H1 (cell line): Measurements from ENCODE around the gene MAN1C1. TPM values are rescaled to one million over a fixed set of nuclear protein-coding genes. Genes with fewer than 3 reads are reported as not detected.

Source experiments
- CTCF ChIA-PET: fragments of 300-600 bp; sonication (Branson Sonifier 250); formaldehyde crosslinking; loops from one replicate; lab custom pipeline; 2021; ENCODE audit not compliant: partially characterized antibody; lab: Charles Lee
- POLR2A ChIA-PET: fragments of 300-600 bp; sonication (Branson Sonifier 250); formaldehyde crosslinking; loops from one replicate; lab custom pipeline; 2021; ENCODE audit warnings: inconsistent platforms; ENCODE audit not compliant: partially characterized antibody; lab: Charles Lee
- DNase-seq, 2 experiments: peaks; one replicate each; pipeline versions ENCODE4 v3.0.0 to v3.0.0-alpha.2; 2010 to 2022; ENCODE audit warnings: low spot score in 2 of 2, low read depth in 1 of 2, mixed read lengths in 1 of 2
- FAIRE-seq: peaks from 2 replicates; lab custom pipeline; 2011; peaks lifted over from hg19 to GRCh38; lab: Jason Lieb, UNC
- H2AFZ ChIP-seq: 2 replicates; pipeline ENCODE4 v1.8.1; 2012; ENCODE audit warnings: low read length, inconsistent platforms
- H2AK5ac ChIP-seq: 2 replicates; pipeline ENCODE4 v1.6.1; 2013; ENCODE audit warnings: low read depth, low read length
- H2BK120ac ChIP-seq: replicated peaks from 2 replicates; pipeline ENCODE3; 2013; ENCODE audit warnings: low read depth, low read length, inconsistent platforms
- H2BK12ac ChIP-seq: 2 replicates; pipeline ENCODE4 v1.6.1; 2013; ENCODE audit warnings: low read depth, low read length
- H2BK15ac ChIP-seq: 2 replicates; pipeline ENCODE4 v1.6.1; 2013; ENCODE audit warnings: low read length
- H2BK20ac ChIP-seq: 2 replicates; pipeline ENCODE4 v1.6.1; 2013; ENCODE audit warnings: low read length
- H2BK5ac ChIP-seq: 2 replicates; pipeline ENCODE4 v1.6.1; 2013; ENCODE audit warnings: low read depth, low read length
- H3K14ac ChIP-seq: 2 replicates; pipeline ENCODE4 v1.6.1; 2013; ENCODE audit warnings: inconsistent platforms; ENCODE audit not compliant: insufficient read length
- H3K18ac ChIP-seq: 2 replicates; pipeline ENCODE4 v1.6.1; 2013; ENCODE audit warnings: low read length; ENCODE audit errors: extremely low read depth
- H3K23ac ChIP-seq: 2 replicates; pipeline ENCODE4 v1.6.1; 2013; ENCODE audit warnings: inconsistent platforms; ENCODE audit not compliant: insufficient read length
- H3K23me2 ChIP-seq: 2 replicates; pipeline ENCODE4 v1.6.1; 2013; ENCODE audit warnings: low read depth, low read length
- H3K27ac ChIP-seq: 2 replicates; pipeline ENCODE4 v1.6.1; 2011; ENCODE audit warnings: low read depth, low read length, inconsistent platforms
- H3K27me3 ChIP-seq, 4 experiments: replicated peaks in 1 of 4; 1 replicate in 1 of 4; 2 replicates in 3 of 4; pipeline versions ENCODE4 v1.6.1 to v1.8.1; 2011 to 2013; ENCODE audit warnings: low read length in 3 of 4, mild to moderate bottlenecking in 3 of 4, inconsistent platforms in 2 of 4, mixed read lengths in 2 of 4, moderate library complexity in 1 of 4; ENCODE audit not compliant: control insufficient read depth in 3 of 4, insufficient read depth in 3 of 4; ENCODE audit errors: extremely low read depth in 1 of 4
- H3K36me3 ChIP-seq, 4 experiments: 2 replicates each; pipeline versions ENCODE4 v1.6.1 to v1.8.1; 2011 to 2013; ENCODE audit warnings: mild to moderate bottlenecking in 4 of 4, low read length in 3 of 4, moderate library complexity in 2 of 4, control low read depth in 1 of 4, inconsistent platforms in 1 of 4; ENCODE audit not compliant: insufficient read depth in 4 of 4, control insufficient read depth in 2 of 4
- H3K4ac ChIP-seq: replicated peaks from 2 replicates; pipeline ENCODE3; 2013; ENCODE audit warnings: low read length, low read depth, mixed read lengths, inconsistent platforms; ENCODE audit not compliant: insufficient read length
- H3K4me1 ChIP-seq, 4 experiments: replicated peaks in 1 of 4; 1 replicate in 1 of 4; 2 replicates in 3 of 4; pipeline versions ENCODE4 v1.6.1 to v1.8.1; 2011 to 2013; ENCODE audit warnings: low read length in 3 of 4, inconsistent platforms in 2 of 4, mixed read lengths in 1 of 4; ENCODE audit not compliant: insufficient read depth in 4 of 4, control insufficient read depth in 3 of 4
- H3K4me2 ChIP-seq, 2 experiments: 2 replicates each; pipeline versions ENCODE4 v1.6.1 to v1.8.1; 2011 to 2013; ENCODE audit warnings: low read depth in 2 of 2, low read length in 2 of 2, control low read depth in 1 of 2, inconsistent platforms in 1 of 2, mild to moderate bottlenecking in 1 of 2; ENCODE audit not compliant: insufficient read depth in 1 of 2
- H3K4me3 ChIP-seq, 4 experiments: fragments of 200-600, 300-600 bp in 1 of 4; sonication (generic), shearing (Covaris generic), sonication (Bioruptor Twin) in 1 of 4; 2 replicates each; pipeline versions ENCODE4 v1.5.1 to v1.8.1; 2011 to 2016; ENCODE audit warnings: low read length in 4 of 4, low read depth in 3 of 4, control low read depth in 2 of 4, inconsistent platforms in 2 of 4, mild to moderate bottlenecking in 2 of 4, mixed read lengths in 1 of 4, moderate library complexity in 1 of 4; ENCODE audit not compliant: insufficient read depth in 2 of 4; ENCODE audit errors: extremely low read depth in 1 of 4
- H3K56ac ChIP-seq: replicated peaks from 2 replicates; pipeline ENCODE3; 2013; ENCODE audit warnings: low read depth, mild to moderate bottlenecking, mixed read lengths, low read length, inconsistent platforms; ENCODE audit not compliant: insufficient read length
- H3K79me1 ChIP-seq: 2 replicates; pipeline ENCODE4 v1.6.1; 2013; ENCODE audit warnings: low read depth, low read length, control low read depth
- H3K79me2 ChIP-seq, 2 experiments: 2 replicates each; pipeline versions ENCODE4 v1.6.1 to v1.8.1; 2012 to 2013; ENCODE audit warnings: low read length in 2 of 2, mild to moderate bottlenecking in 2 of 2, inconsistent platforms in 1 of 2; ENCODE audit not compliant: insufficient read depth in 2 of 2, control insufficient read depth in 1 of 2
- H3K9ac ChIP-seq, 4 experiments: replicated peaks in 1 of 4; 1 replicate in 1 of 4; 2 replicates in 3 of 4; pipeline versions ENCODE4 v1.6.1 to v1.8.1; 2011 to 2013; ENCODE audit warnings: low read depth in 3 of 4, low read length in 3 of 4, control low read depth in 2 of 4, mild to moderate bottlenecking in 2 of 4, moderate library complexity in 2 of 4, inconsistent platforms in 1 of 4; ENCODE audit errors: extremely low read depth in 1 of 4
- H3K9me3 ChIP-seq, 2 experiments: 2 replicates each; pipeline versions ENCODE4 v1.6.1 to v1.8.1; 2012 to 2013; ENCODE audit warnings: mild to moderate bottlenecking in 2 of 2, moderate library complexity in 2 of 2, control low read depth in 1 of 2, inconsistent platforms in 1 of 2, low read depth in 1 of 2, low read length in 1 of 2, mixed read lengths in 1 of 2; ENCODE audit not compliant: insufficient read depth in 2 of 2
- H4K20me1 ChIP-seq, 2 experiments: replicated peaks in 1 of 2; 2 replicates each; pipeline versions ENCODE3 to v1.8.1; 2011 to 2013; ENCODE audit warnings: inconsistent platforms in 2 of 2, low read length in 2 of 2, mild to moderate bottlenecking in 1 of 2; ENCODE audit not compliant: insufficient read depth in 2 of 2, control insufficient read depth in 1 of 2
- H4K5ac ChIP-seq: 2 replicates; pipeline ENCODE4 v1.6.1; 2013; ENCODE audit warnings: low read length, low read depth, mixed read lengths, inconsistent platforms; ENCODE audit not compliant: insufficient read length
- H4K8ac ChIP-seq: 2 replicates; pipeline ENCODE4 v1.8.0; 2013; ENCODE audit warnings: mild to moderate bottlenecking, moderate library complexity, low read length, inconsistent platforms; ENCODE audit not compliant: insufficient read depth; ENCODE audit errors: extremely low read depth
- H4K91ac ChIP-seq: replicated peaks from 2 replicates; pipeline ENCODE3; 2013; ENCODE audit warnings: low read length, mixed read lengths, inconsistent platforms; ENCODE audit not compliant: insufficient read length
- CTCF ChIP-seq, 3 experiments: IDR thresholded peaks; 1 replicate in 2 of 3; 2 replicates in 1 of 3; pipeline versions ENCODE4 v1.5.1 to v1.6.1; 2011; ENCODE audit warnings: low read length in 3 of 3, mild to moderate bottlenecking in 3 of 3, inconsistent platforms in 2 of 3, low read depth in 1 of 3, moderate library complexity in 1 of 3; ENCODE audit not compliant: insufficient read depth in 1 of 3; ENCODE audit errors: control extremely low read depth in 1 of 3
- KDM4A ChIP-seq: IDR thresholded peaks from one replicate; pipeline ENCODE4 v1.7.1; 2012; ENCODE audit warnings: low read depth, mild to moderate bottlenecking, moderate library complexity, low read length, inconsistent platforms; ENCODE audit not compliant: severe bottlenecking
- POLR2A ChIP-seq, 2 experiments: IDR thresholded peaks; 1 replicate in 1 of 2; 2 replicates in 1 of 2; pipeline ENCODE4 v1.6.1; 2011; ENCODE audit warnings: low read depth in 2 of 2, low read length in 2 of 2, mild to moderate bottlenecking in 2 of 2; ENCODE audit errors: control extremely low read depth in 1 of 2
- RAD21 ChIP-seq, 2 experiments: IDR thresholded peaks in 1 of 2; conservative IDR thresholded peaks in 1 of 2; 2 replicates each; pipeline ENCODE4 v1.6.1; 2011; ENCODE audit warnings: low read depth in 2 of 2, low read length in 2 of 2, improper control_type of control experiment in 1 of 2, inconsistent platforms in 1 of 2, mild to moderate bottlenecking in 1 of 2, moderate library complexity in 1 of 2
- RBBP5 ChIP-seq: IDR thresholded peaks from 2 replicates; pipeline ENCODE4 v1.7.1; 2012; ENCODE audit warnings: low read depth, mild to moderate bottlenecking, inconsistent platforms, low read length, moderate library complexity, borderline replicate concordance
- SAP30 ChIP-seq: fragments of 300-600 bp; sonication (generic); IDR thresholded peaks from 2 replicates; pipeline ENCODE4 v1.7.1; 2012; ENCODE audit warnings: low read length, moderate library complexity, mild to moderate bottlenecking, inconsistent platforms; ENCODE audit not compliant: insufficient read depth, insufficient replicate concordance
- SRF ChIP-seq: IDR thresholded peaks from 2 replicates; pipeline ENCODE4 v1.6.1; 2011; ENCODE audit warnings: mild to moderate bottlenecking, low read depth, low read length, moderate library complexity
- TAF1 ChIP-seq: IDR thresholded peaks from 2 replicates; pipeline ENCODE4 v1.6.1; 2011; ENCODE audit warnings: mild to moderate bottlenecking, low read depth, low read length
- WGBS, 2 experiments: shearing (Covaris generic) in 1 of 2; methylation state at CpG; one replicate each; pipeline versions ENCODE4 v1.1.6 to v1.1.7; 2013 to 2015; ENCODE audit warnings: low lambda C conversion rate in 2 of 2, mixed read lengths in 2 of 2, inconsistent platforms in 1 of 2, low coverage in 1 of 2, missing lambda C conversion rate in 1 of 2; ENCODE audit not compliant: insufficient replicate concordance in 2 of 2, insufficient coverage in 1 of 2, insufficient read length in 1 of 2; ENCODE audit errors: extremely low coverage in 1 of 2, missing lambda C conversion rate in 1 of 2; 5-methylcytosine and 5-hydroxymethylcytosine counted together
- polyA plus RNA-seq, 7 experiments: library from polyadenylated mRNA; depleted of rRNA in 3 of 7; stranded (reverse) in 5 of 7; unstranded in 2 of 7; fragments of >200 nt in 5 of 7; fragments of 200-250 nt in 2 of 7; gene quantifications; 1 replicate in 5 of 7; 2 replicates in 1 of 7; 4 replicates in 1 of 7; pipeline versions ENCODE4 v1.2.1 to v1.2.3, GENCODE V29; 2011 to 2013; ENCODE audit warnings: missing spikeins in 2 of 7, mixed read lengths in 2 of 7
- total RNA-seq: library from RNA; stranded (reverse); fragmentation: NEBNext Ultra II Directional; extraction: Animal tissue kit (Norgen Biotek cat#: 25700); gene quantifications from 2 replicates; pipeline ENCODE4 v1.2.1, GENCODE V29; 2021

The MAN1C1 gene
- total and polyA plus RNA-seq, 2 of the 8 experiments (the other 6 are each of a cell fraction or from before 2014, with no cell fraction given), result 7.8 to 15.2 TPM

- Histone ChIP-seq H4K91ac (no peak overlapping the region), H2BK15ac (peak overlapping the region; percentile 36; the same call in 1 of the 2 replicates), H3K4ac (no peak overlapping the region), H3K79me1 (no peaks in the 10 kb centered on the region), H3K79me2 (no peaks in the 10 kb centered on the region), H3K23me2 (no peaks in the 10 kb centered on the region), H3K36me3 (no peaks in the 10 kb centered on the region; a peak in 1 of 8 replicates), H3K4me2 (no peak overlapping the region), H3K27ac (no peak overlapping the region), H3K27me3 (no peaks in the 10 kb centered on the region; a peak in 1 of 7 replicates), H2BK20ac (0 out of 2 replicates have a peak overlapping the region, but pooled peaks have one; percentile 61), H2AK5ac (no peak overlapping the region), H2BK5ac (peak overlapping the region; percentile 81; the same call in 1 of the 2 replicates), H3K23ac (no peak overlapping the region), H2AFZ (no peak overlapping the region), H3K14ac (no peak overlapping the region), H3K18ac (peak overlapping the region; percentile 60), H3K56ac (no peak overlapping the region), H3K9me3 (no peaks in the 10 kb centered on the region), H3K4me3 (no peak overlapping the region), H4K5ac (no peak overlapping the region), H4K8ac (no peak overlapping the region), H3K9ac (no peak overlapping the region), H3K4me1 (peaks cover 6 to 24% (median 21%) of the 10 kb centered on the region in 4 experiments), H2BK12ac (0 out of 2 replicates have a peak overlapping the region, but pooled peaks have one; percentile 80), H4K20me1 (no peaks in the 10 kb centered on the region), H2BK120ac (no peak overlapping the region)
- TF ChIP-seq RAD21 (IDR thresholded peaks at IDR 0.05 in 1 of 2, conservative IDR thresholded peaks at IDR 0.05 in 1 of 2; ENCODE audit: low read depth in 2 of 2, low read length in 2 of 2), result no peak
- TF ChIP-seq CTCF (IDR thresholded peaks at IDR 0.05; ENCODE audit: control extremely low read depth in 1 of 3, insufficient read depth in 1 of 3, low read depth in 1 of 3, low read length in 3 of 3), result no peak
- no peak for TF ChIP-seq KDM4A
- TF ChIP-seq TAF1, result no peak
- no peak for TF ChIP-seq POLR2A (IDR thresholded peaks at IDR 0.05; ENCODE audit: control extremely low read depth in 1 of 2, low read depth in 2 of 2, low read length in 2 of 2)
- no peak for TF ChIP-seq RBBP5
- TF ChIP-seq SAP30, result no peak
- TF ChIP-seq SRF, result no peak
- POLR2A ChIA-PET, result interaction anchor here (0.7 to 1.6 kb wide), 4 partner anchors 11 to 1082 kb away, joined by 3 to 5 read pairs (median 3); no protein-coding TSS in a partner anchor
- 83% methylated on average over 18 of the region's 18 CpGs; no CpG with 5 or more reads in 1 of the 2 experiments for WGBS, 2 experiments
- DNase-seq (no peak), FAIRE-seq (no peak)
- CTCF ChIA-PET, result interaction anchor here (0.6 to 2.9 kb wide), 9 partner anchors 9 to 150 kb away, joined by 3 to 18 read pairs (median 5); no protein-coding TSS in a partner anchor
Observed at GRCh38 chr1:25782608-25783201, 166.1 kb downstream of the MAN1C1 start.
